Pancreas (tissue), 10 donors: ENCODE results near the gene SLC24A3. TPM values are rescaled to one million over a fixed set of nuclear protein-coding genes. Genes with fewer than 3 reads are reported as not detected.

ENCODE experiments used
- ATAC-seq, 4 donors: fragments of 200-7000 bp; cut with Tn5 transposase; one replicate each; pipeline versions ENCODE4 v1.8.0 to v1.9.1; 2020; ENCODE audit warnings: mild to moderate bottlenecking in 4 of 4, moderate library complexity in 4 of 4
- DNase-seq, 6 donors: peaks; one replicate each; pipeline ENCODE4 v3.0.0-alpha.2; 2020
- FAIRE-seq: peaks from 2 replicates; lab custom pipeline; 2012; peaks lifted over from hg19 to GRCh38; lab: Jason Lieb, UNC
- H3K27ac ChIP-seq, 4 donors: fragments of 200-600 bp; sonication (generic); 1 replicate in 3 of 4; 2 replicates in 1 of 4; pipeline versions ENCODE4 v1.5.0 to v1.8.0; 2020
- H3K27me3 ChIP-seq, 4 donors: fragments of 200-600 bp; one replicate each; pipeline ENCODE4 v1.8.0; 2021
- H3K36me3 ChIP-seq, 3 donors: fragments of 200-600 bp; sonication (generic) in 1 of 3; one replicate each; pipeline versions ENCODE4 v1.5.0 to v1.8.0; 2020 to 2021
- H3K4me1 ChIP-seq, 3 donors: fragments of 200-600 bp; one replicate each; pipeline ENCODE4 v1.8.0; 2021
- H3K4me3 ChIP-seq, 4 donors: fragments of 200-600 bp; sonication (generic) in 2 of 4; one replicate each; pipeline versions ENCODE4 v1.5.0 to v1.8.0; 2020 to 2021
- H3K9me3 ChIP-seq, 4 donors: fragments of 200-600 bp; one replicate each; pipeline ENCODE4 v1.8.0; 2021
- CTCF ChIP-seq, 4 donors: fragments of 200-600 bp; sonication (generic) in 3 of 4; IDR thresholded peaks; one replicate each; pipeline versions ENCODE4 v1.5.0 to v1.8.0; 2021; ENCODE audit warnings: antibody characterized with exemption in 4 of 4
- WGBS, 2 donors: extraction: QIAGEN DNeasy Blood & Tissue Kit; methylation state at CpG; one replicate each; pipeline ENCODE4 v1.1.7; 2013; 5-methylcytosine and 5-hydroxymethylcytosine counted together
- intact Hi-C, 3 donors: fragments of 100-400 bp; cut with DNase I; formaldehyde crosslinking; loops; one replicate each; pipeline versions ENCODE4 v1.11.1 to v1.14.2; 2022
- polyA plus RNA-seq, 2 donors: library from polyadenylated mRNA; stranded (reverse); fragments of 200-250 nt; gene quantifications; one replicate each; pipeline ENCODE4 v1.2.3, GENCODE V29; 2013
- total RNA-seq, 6 donors: library from RNA; stranded (reverse); fragmentation: NEBNext Ultra II Directional in 4 of 6; extraction: Animal tissue kit (Norgen Biotek cat#: 25700) in 4 of 6; gene quantifications; one replicate each; pipeline versions ENCODE4 v1.2.1 to v1.2.4, GENCODE V29; 2021 to 2023
- donor health status: healthy with polysubstance abuse.
- donor health status: DM: no; HTN: no; CAD: no; lungs with moderate emphysema.
- donor health status: DM: no; HTN: no; CAD: no.
- donor health status: control.
- donor health status: control.
- donor health status: Bipolar disorder and iron deficiency.
- donor health status: DM: yes; HTN: yes; CAD: no.
- donor health status: DM: no; HTN: no; CAD: no.
- donor health status: DM: no; HTN: no; CAD: no.
- donor health status: DM: yes; HTN: yes; CAD: no.

The SLC24A3 gene
- total and polyA plus RNA-seq, 8 donors: 0.28 to 0.87 (median 0.49) TPM

- ATAC-seq: no peak
- H3K27ac ChIP-seq: no peak overlapping the region
- no peak for DNase-seq
- 41 to 54% methylated on average over 3 of the region's 3 CpGs for WGBS, 2 donors
- no peak for FAIRE-seq
- TF ChIP-seq CTCF (IDR thresholded peaks at IDR 0.05): no peak
- H3K9me3 ChIP-seq: no peaks in the 10 kb centered on the region
- H3K36me3 ChIP-seq: no peaks in the 10 kb centered on the region
- H3K4me3 ChIP-seq: no peak overlapping the region
- intact Hi-C loops: no loop called here
- H3K27me3 ChIP-seq: no peaks in the 10 kb centered on the region
- H3K4me1 ChIP-seq: no peaks in the 10 kb centered on the region
These were observed 72.1 kb downstream of the SLC24A3 start for GRCh38 chr20:19284400-19285178.

- FAIRE-seq: no peak
- Histone ChIP-seq H3K36me3 (no peaks in the 10 kb centered on the region), H3K9me3 (no peaks in the 10 kb centered on the region), H3K4me1 (no peaks in the 10 kb centered on the region), H3K27ac (no peak overlapping the region), H3K27me3 (no peaks in the 10 kb centered on the region), H3K4me3 (no peak overlapping the region)
- intact Hi-C loops: no loop called here
- 54 to 69% methylated on average over 2 of the region's 2 CpGs for WGBS, 2 donors
- TF ChIP-seq CTCF (IDR thresholded peaks at IDR 0.05): no peak
- ATAC-seq: no peak
- no peak for DNase-seq
These were observed 73.0 kb downstream of the SLC24A3 start for GRCh38 chr20:19285436-19285835.

GRCh38 chr20:19288061-19288460, 75.6 kb downstream of the SLC24A3 start:
- Histone ChIP-seq H3K27ac (no peak overlapping the region), H3K9me3 (no peaks in the 10 kb centered on the region), H3K36me3 (no peaks in the 10 kb centered on the region), H3K4me1 (no peaks in the 10 kb centered on the region), H3K27me3 (no peaks in the 10 kb centered on the region), H3K4me3 (no peak overlapping the region)
- TF ChIP-seq CTCF (IDR thresholded peaks at IDR 0.05): no peak
- 29 to 40% methylated on average over 2 of the region's 2 CpGs for WGBS, 2 donors
- intact Hi-C loops: no loop called here
- ATAC-seq (no peak), DNase-seq (no peak), FAIRE-seq (no peak)

- DNase-seq (no peak), FAIRE-seq (no peak), ATAC-seq (no peak)
- no peak overlapping the region for H3K4me3 ChIP-seq
- H3K27me3 ChIP-seq: no peaks in the 10 kb centered on the region
- H3K36me3 ChIP-seq: no peaks in the 10 kb centered on the region
- intact Hi-C loops: no loop called here
- no peak overlapping the region for H3K27ac ChIP-seq
- no peaks in the 10 kb centered on the region for H3K4me1 ChIP-seq
- no peak for TF ChIP-seq CTCF (IDR thresholded peaks at IDR 0.05)
- H3K9me3 ChIP-seq: no peaks in the 10 kb centered on the region
- 28 to 31% methylated on average over 3 of the region's 3 CpGs for WGBS, 2 donors
These were observed 76.2 kb downstream of the SLC24A3 start for GRCh38 chr20:19288636-19289035.

- no peak for ATAC-seq
- WGBS, 2 donors: 91 to 93% methylated on average over 4 of the region's 4 CpGs
These were observed 77.0 kb downstream of the SLC24A3 start for GRCh38 chr20:19289451-19289850.

More at GRCh38 chr20:19289451-19289850, 77.0 kb downstream of the SLC24A3 start:
- Histone ChIP-seq H3K36me3 (no peaks in the 10 kb centered on the region), H3K9me3 (no peaks in the 10 kb centered on the region), H3K27ac (no peak overlapping the region), H3K4me1 (no peaks in the 10 kb centered on the region), H3K4me3 (no peak overlapping the region), H3K27me3 (no peaks in the 10 kb centered on the region)
- DNase-seq: no peak
- FAIRE-seq: no peak
- TF ChIP-seq CTCF (IDR thresholded peaks at IDR 0.05): no peak
- intact Hi-C loops: no loop called here
